ENCODE data around the gene TUBGCP4. TPM values are rescaled to one million over a fixed set of nuclear protein-coding genes. Genes with fewer than 3 reads are reported as not detected.
A peak's percentile ranks its signal among the peaks of the same experiment; 100 is the strongest.

Gene TUBGCP4
- total RNA-seq, 1 experiment from 2014 or later, result 28.4 TPM

GRCh38 chr15:43441316-43441715 lies 70.4 kb downstream of the TUBGCP4 start:
- Mint-ChIP-seq H3K27ac (ENCODE audit: unreplicated experiment) (peak overlapping the region; percentile 33), H3K9me3 (ENCODE audit: unreplicated experiment) (no peaks in the 10 kb centered on the region), H3K4me3 (ENCODE audit: unreplicated experiment) (no peak overlapping the region), H3K27me3 (ENCODE audit: insufficient read depth, unreplicated experiment) (no peaks in the 10 kb centered on the region), H3K36me3 (ENCODE audit: insufficient read depth, unreplicated experiment) (peaks cover 7% of the 10 kb centered on the region), H3K4me1 (ENCODE audit: low read depth, unreplicated experiment) (no peaks in the 10 kb centered on the region)
- intact Hi-C loops (cut with micrococcal nuclease; ENCODE audit: unreplicated experiment), result loop anchor here (1.0 to 2.0 kb wide), 3 partner anchors 52 to 77 kb away; partner anchors contain the start of gene TP53BP1
- no peak for TF ChIP-seq CTCF (IDR thresholded peaks at IDR 0.05; ENCODE audit: insufficient read depth in 1 of 2, low read depth in 1 of 2, low read length in 1 of 2, severe bottlenecking in 1 of 2, unreplicated experiment in 1 of 2)
- Histone ChIP-seq H3K36me3 (ENCODE audit: control insufficient read depth, insufficient read depth, low read length) (no peaks in the 10 kb centered on the region), H3K9me3 (no peaks in the 10 kb centered on the region), H3K4me3 (ENCODE audit: low read depth, low read length) (no peak overlapping the region), H3K4me1 (no peaks in the 10 kb centered on the region), H3K27me3 (replicated peaks; ENCODE audit: control insufficient read depth, insufficient read depth, low read length) (no peaks in the 10 kb centered on the region)
- no TSS peak for BruUV-seq (replicated peaks)
- ChIA-PET POLR2A (interaction anchor here (1.1 kb wide), 1 partner anchor 73 kb away, joined by 3 read pairs; no protein-coding TSS in a partner anchor), CTCF (interaction anchor here (0.7 to 1.6 kb wide), 4 partner anchors 65 to 520 kb away, joined by 4 to 18 read pairs (median 7); no protein-coding TSS in a partner anchor)
- no peak for DNase-seq

GRCh38 chr15:43446344-43446743 lies 75.4 kb downstream of the TUBGCP4 start:
- H3K4me3 ChIP-seq (ENCODE audit: low read depth, low read length), result no peak overlapping the region
- no peak for DNase-seq
- BruUV-seq (replicated peaks), result no TSS peak
- Mint-ChIP-seq H3K4me3 (ENCODE audit: unreplicated experiment) (no peak overlapping the region), H3K4me1 (ENCODE audit: low read depth, unreplicated experiment) (no peaks in the 10 kb centered on the region), H3K27ac (ENCODE audit: unreplicated experiment) (no peak overlapping the region), H3K27me3 (ENCODE audit: insufficient read depth, unreplicated experiment) (no peaks in the 10 kb centered on the region), H3K36me3 (ENCODE audit: insufficient read depth, unreplicated experiment) (peaks cover 13% of the 10 kb centered on the region), H3K9me3 (ENCODE audit: unreplicated experiment) (no peaks in the 10 kb centered on the region)
- H3K4me1 ChIP-seq, result no peaks in the 10 kb centered on the region
- intact Hi-C loops (cut with micrococcal nuclease; ENCODE audit: unreplicated experiment), result no loop called here
- ChIA-PET CTCF (no interaction called here), POLR2A (no interaction called here)
- H3K27me3 ChIP-seq (replicated peaks; ENCODE audit: control insufficient read depth, insufficient read depth, low read length), result no peaks in the 10 kb centered on the region
- no peak for TF ChIP-seq CTCF (IDR thresholded peaks at IDR 0.05; ENCODE audit: insufficient read depth in 1 of 2, low read depth in 1 of 2, low read length in 1 of 2, severe bottlenecking in 1 of 2, unreplicated experiment in 1 of 2)
- no peaks in the 10 kb centered on the region for H3K9me3 ChIP-seq
- no peaks in the 10 kb centered on the region for H3K36me3 ChIP-seq (ENCODE audit: control insufficient read depth, insufficient read depth, low read length)

- Mint-ChIP-seq H3K4me3 (ENCODE audit: unreplicated experiment) (no peak overlapping the region), H3K36me3 (ENCODE audit: insufficient read depth, unreplicated experiment) (peaks cover 16% of the 10 kb centered on the region), H3K27me3 (ENCODE audit: insufficient read depth, unreplicated experiment) (no peaks in the 10 kb centered on the region), H3K4me1 (ENCODE audit: low read depth, unreplicated experiment) (no peaks in the 10 kb centered on the region), H3K9me3 (ENCODE audit: unreplicated experiment) (no peaks in the 10 kb centered on the region), H3K27ac (ENCODE audit: unreplicated experiment) (no peak overlapping the region)
- Histone ChIP-seq H3K4me3 (ENCODE audit: low read depth, low read length) (no peak overlapping the region), H3K36me3 (ENCODE audit: control insufficient read depth, insufficient read depth, low read length) (no peaks in the 10 kb centered on the region), H3K27me3 (replicated peaks; ENCODE audit: control insufficient read depth, insufficient read depth, low read length) (no peaks in the 10 kb centered on the region), H3K4me1 (no peaks in the 10 kb centered on the region), H3K9me3 (no peaks in the 10 kb centered on the region)
- BruUV-seq (replicated peaks), result no TSS peak
- ChIA-PET CTCF (no interaction called here), POLR2A (interaction anchor here (0.6 kb wide), 1 partner anchor 49 kb away, joined by 9 read pairs; no protein-coding TSS in a partner anchor)
- TF ChIP-seq CTCF (IDR thresholded peaks at IDR 0.05; ENCODE audit: insufficient read depth in 1 of 2, low read depth in 1 of 2, low read length in 1 of 2, severe bottlenecking in 1 of 2, unreplicated experiment in 1 of 2), result no peak
- DNase-seq, result no peak
- intact Hi-C loops (cut with micrococcal nuclease; ENCODE audit: unreplicated experiment), result no loop called here
Measured at GRCh38 chr15:43449981-43450380, 79.1 kb downstream of the TUBGCP4 start.

Other genes with a start within 250 kb of the TUBGCP4 start
- 22.0 and 23.7 TPM in 2 replicates for gene TMEM62, start 237.5 kb upstream of the TUBGCP4 start, total RNA-seq (2022)
- gene CCNDBP1, start 185.7 kb upstream of the TUBGCP4 start, total RNA-seq (2022), result 21.7 and 23.1 TPM in 2 replicates
- gene EPB42, start 150.1 kb upstream of the TUBGCP4 start, total RNA-seq (2022), result not detected in 2 replicates
- gene TGM5, start 104.2 kb upstream of the TUBGCP4 start, total RNA-seq (2022), result not detected in 2 replicates
- not detected in 2 replicates for gene TGM7, start 68.8 kb upstream of the TUBGCP4 start, total RNA-seq (2022)
- 7.4 and 7.9 TPM in 2 replicates for gene LCMT2, start 40.5 kb upstream of the TUBGCP4 start, total RNA-seq (2022)
- 39.4 and 43.0 TPM in 2 replicates for gene ZSCAN29, start 58 bp upstream of the TUBGCP4 start, total RNA-seq (2022)
- 39.8 and 46.8 TPM in 2 replicates for gene TP53BP1, start 122.1 kb downstream of the TUBGCP4 start, total RNA-seq (2022)
- 0.84 and 0.88 TPM in 2 replicates for gene MAP1A, start 146.5 kb downstream of the TUBGCP4 start, total RNA-seq (2022)
- 36.3 and 38.9 TPM in 2 replicates for gene PPIP5K1, start 219.1 kb downstream of the TUBGCP4 start, total RNA-seq (2022)
- gene CKMT1B, start 222.9 kb downstream of the TUBGCP4 start, total RNA-seq (2022), result 0.93 and 1.6 TPM in 2 replicates
- 0.07 TPM in 1 of 2 replicates, not detected in the other for gene STRC, start 247.7 kb downstream of the TUBGCP4 start, total RNA-seq (2022)

Measured in Caco-2 (cell line).